Heart right ventricle (tissue), 16 donors: Measurements from ENCODE around the gene ATP11A. TPM values are rescaled to one million over a fixed set of nuclear protein-coding genes. Genes with fewer than 3 reads are reported as not detected.

Experiments
- ATAC-seq, 8 donors: fragments of 200-7000 bp; cut with Tn5 transposase; one replicate each; pipeline ENCODE4 v1.9.1; 2020; ENCODE audit warnings: mild to moderate bottlenecking in 8 of 8, moderate library complexity in 8 of 8, moderate number of reproducible peaks in 1 of 8
- DNase-seq, 2 donors: peaks; one replicate each; pipeline ENCODE4 v3.0.0-alpha.2; 2020
- H3K27ac ChIP-seq, 10 donors: fragments of 200-600 bp; sonication (generic) in 2 of 10; one replicate each; pipeline versions ENCODE4 v1.5.0 to v1.8.0; 2020 to 2022; ENCODE audit warnings: mild to moderate bottlenecking in 3 of 10
- H3K27me3 ChIP-seq, 7 donors: fragments of 200-600 bp; one replicate each; pipeline ENCODE4 v1.8.0; 2021 to 2022; ENCODE audit warnings: mild to moderate bottlenecking in 2 of 7
- H3K36me3 ChIP-seq, 9 donors: fragments of 200-600 bp; sonication (generic) in 1 of 9; one replicate each; pipeline versions ENCODE4 v1.5.0 to v1.8.0; 2020 to 2022; ENCODE audit warnings: mild to moderate bottlenecking in 2 of 9
- H3K4me1 ChIP-seq, 9 donors: fragments of 200-600 bp; sonication (generic) in 1 of 9; one replicate each; pipeline versions ENCODE4 v1.5.0 to v1.8.0; 2020 to 2022; ENCODE audit warnings: mild to moderate bottlenecking in 4 of 9
- H3K4me3 ChIP-seq, 10 donors: fragments of 200-600 bp; sonication (generic) in 2 of 10; one replicate each; pipeline versions ENCODE4 v1.5.0 to v1.8.0; 2020 to 2022; ENCODE audit warnings: mild to moderate bottlenecking in 7 of 10, moderate library complexity in 2 of 10
- H3K9me3 ChIP-seq, 11 donors: fragments of 200-600 bp in 10 of 11; sonication (generic) in 2 of 11; one replicate each; pipeline versions ENCODE4 v1.5.0 to v1.8.0; 2013 to 2022; ENCODE audit warnings: mild to moderate bottlenecking in 2 of 11, control low read depth in 1 of 11, moderate library complexity in 1 of 11
- CTCF ChIP-seq, 9 donors: fragments of 200-600 bp; sonication (generic) in 2 of 9; IDR thresholded peaks; one replicate each; pipeline versions ENCODE4 v1.5.0 to v1.8.0; 2021 to 2022; ENCODE audit warnings: antibody characterized with exemption in 9 of 9, mild to moderate bottlenecking in 5 of 9, moderate library complexity in 1 of 9
- WGBS, 2 donors: extraction: QIAGEN DNeasy Blood & Tissue Kit; methylation state at CpG; one replicate each; pipeline ENCODE4 v1.1.7; 2013; ENCODE audit warnings: inconsistent platforms in 1 of 2; 5-methylcytosine and 5-hydroxymethylcytosine counted together
- intact Hi-C, 10 donors: fragments of 100-400 bp; cut with DNase I; formaldehyde crosslinking; loops; one replicate each; pipeline versions ENCODE4 v1.11.1 to v1.14.2; 2022
- long read RNA-seq, 3 donors: library from polyadenylated mRNA; unstranded; transcript quantifications; one replicate each; pipeline ENCODE4 v2.0.0, GENCODE V29; 2020 to 2021
- polyA plus RNA-seq, 2 donors: library from polyadenylated mRNA; stranded (reverse); fragments of 200-250 nt; gene quantifications; one replicate each; pipeline ENCODE4 v1.2.3, GENCODE V29; 2013
- total RNA-seq, 10 donors: library from RNA; stranded (reverse); fragmentation: NEBNext Ultra II Directional in 3 of 10; extraction: Animal tissue kit (Norgen Biotek cat#: 25700) in 3 of 10; gene quantifications; one replicate each; pipeline versions ENCODE4 v1.2.1 to v1.2.4, GENCODE V29; 2021 to 2023
- donor health status: Arrhythmogenic right ventricular cardiomyopathy.
- donor health status: ischemic (EF 13 %, LVEDD 7.1; RV severe dilation, severe dysfunction).
- donor health status: healthy with polysubstance abuse.
- donor health status: DM: no; HTN: yes; CAD: no.
- donor health status: DM: no; HTN: no; CAD: no.
- donor health status: ischemic (EF 25% LVEDD 6.9; RV normal size, moderate dysfunction).
- donor health status: ischemic (EF 25% LVEDD 5.7; RV mildly dilated, moderate dysfunction).
- donor health status: healthy.
- donor health status: DM: yes; HTN: yes; CAD: no.
- donor health status: Ischemic cardiomyopathy.
- donor health status: ischemic (EF 35%, LVEDD 5.7; RV mildly dilated, moderate dysfunction).
- donor health status: nonischemic (EF 11% LVEDD 7.7; RV severe dilation, severe dysfunction).
- donor health status: DM: yes; HTN: yes; CAD: no.
- donor health status: PGD.
- donor health status: ischemic (EF 29% LVEDD 5.4; RV normal size, mild dysfunction).
- donor health status: nonischemic (EF 23%, LVEDD 6.1; RV moderate dilation, normal function).

ATP11A gene
- 100 to 1,000 TPM in 6 of 10 donors, 10 to 100 TPM in 4; 81.1 to 164 (median 118) TPM for total RNA-seq
- 10 to 100 TPM; 20.0 to 24.9 TPM for polyA plus RNA-seq
- long read RNA-seq, donor 1, transcript ATP11A-217 (1 exons, 3,542 nt) = major isoform, 17 of 50 reads
- long read RNA-seq, donor 1, partial matches to known transcripts = 2 of 50 reads
- long read RNA-seq, donor 1, other reads (novel, unspliced or antisense) = 31 of 50 reads
- long read RNA-seq, donor 2, transcript ATP11A-217 (1 exons, 3,542 nt) = major isoform, 15 of 44 reads
- long read RNA-seq, donor 2, partial matches to known transcripts = 3 of 44 reads
- long read RNA-seq, donor 2, other reads (novel, unspliced or antisense) = 26 of 44 reads
- long read RNA-seq, donor 3, transcript ATP11A-217 (1 exons, 3,542 nt) = major isoform, 28 of 79 reads
- long read RNA-seq, donor 3, partial matches to known transcripts = 3 of 79 reads
- long read RNA-seq, donor 3, other reads (novel, unspliced or antisense) = 48 of 79 reads

- WGBS, 2 donors = 1 to 2% methylated on average over 76 to 95 of the region's 95 CpGs
- intact Hi-C loops = loop anchor here in 7 of 10 donors (5.0 kb wide), 6 partner anchors 38 to 108 kb away; no protein-coding TSS in a partner anchor
Observed at GRCh38 chr13:112689303-112690245, at the start of gene ATP11A. Gene ATP11A (plus strand): TSS chr13:112690038. CDS start chr13:112690417, 379 bp downstream.

GRCh38 chr13:112641456-112642089, 48.3 kb upstream of the ATP11A start:
- DNase-seq = no peak
- WGBS, 2 donors = 61 to 70% methylated on average over 19 of the region's 19 CpGs
- Histone ChIP-seq H3K4me3 (no peak overlapping the region), H3K4me1 (peaks cover 0 to 16% (median 0%) of the 10 kb centered on the region in 9 donors), H3K27me3 (peaks cover 0 to 41% (median 34%) of the 10 kb centered on the region in 7 donors), H3K36me3 (no peaks in the 10 kb centered on the region), H3K9me3 (no peaks in the 10 kb centered on the region), H3K27ac (no peak overlapping the region)
- intact Hi-C loops = loop anchor here in 8 of 10 donors (2.0 to 10.0 kb wide), 4 partner anchors 46 to 233 kb away; no protein-coding TSS in a partner anchor
- peak in 3 of 8 donors; percentile 10 to 34 (median 28) for ATAC-seq
- TF ChIP-seq CTCF (IDR thresholded peaks at IDR 0.05) = no peak

More at GRCh38 chr13:112689303-112690245, at the start of gene ATP11A:
- ATAC-seq (peak; percentile 81 to 91 (median 88)), DNase-seq (peak; percentile 93 to 96)
- Histone ChIP-seq H3K27me3 (no peaks in the 10 kb centered on the region), H3K4me1 (peaks cover 8 to 54% (median 41%) of the 10 kb centered on the region in 9 donors), H3K4me3 (peak within 1 kb of the TSS; percentile 73 to 100 (median 88)), H3K36me3 (no peaks in the 10 kb centered on the region), H3K9me3 (no peaks in the 10 kb centered on the region), H3K27ac (peak within 1 kb of the TSS; percentile 80 to 97 (median 94))
- TF ChIP-seq CTCF (IDR thresholded peaks at IDR 0.05) = peak in 3 of 9 donors; percentile 35 to 39 (median 36)

GRCh38 chr13:112642090-112642460, 47.8 kb upstream of the ATP11A start:
- no peak overlapping the region for H3K27ac ChIP-seq
- TF ChIP-seq CTCF (IDR thresholded peaks at IDR 0.05) = no peak
- 82 to 84% methylated on average over 13 of the region's 13 CpGs for WGBS, 2 donors
- no peak for DNase-seq
- peak in 2 of 8 donors; percentile 16 to 37 for ATAC-seq
- intact Hi-C loops = loop anchor here in 4 of 10 donors (5.0 to 10.0 kb wide), 3 partner anchors 45 to 230 kb away; no protein-coding TSS in a partner anchor
- H3K4me3 ChIP-seq = no peak overlapping the region
- H3K36me3 ChIP-seq = no peaks in the 10 kb centered on the region
- H3K9me3 ChIP-seq = no peaks in the 10 kb centered on the region
- peaks cover 0 to 36% (median 28%) of the 10 kb centered on the region in 7 donors for H3K27me3 ChIP-seq
- peaks cover 0 to 16% (median 0%) of the 10 kb centered on the region in 9 donors for H3K4me1 ChIP-seq
